Limb (tissue), 2 donors: Measurements from ENCODE around the gene GNA15.
A peak's percentile ranks its signal among the peaks of the same experiment; 100 is the strongest.
"Not testable (repeated sequence)": the region's sequence is repeated elsewhere in the genome, so short reads cannot be mapped to it uniquely, and the experiment has no call there.

Experiments used
- DNase-seq, 2 donors: peaks; one replicate each; pipeline ENCODE4 v3.0.0-alpha.2; 2016; ENCODE audit errors: extremely low spot score in 2 of 2

Gene GNA15

DNA sequence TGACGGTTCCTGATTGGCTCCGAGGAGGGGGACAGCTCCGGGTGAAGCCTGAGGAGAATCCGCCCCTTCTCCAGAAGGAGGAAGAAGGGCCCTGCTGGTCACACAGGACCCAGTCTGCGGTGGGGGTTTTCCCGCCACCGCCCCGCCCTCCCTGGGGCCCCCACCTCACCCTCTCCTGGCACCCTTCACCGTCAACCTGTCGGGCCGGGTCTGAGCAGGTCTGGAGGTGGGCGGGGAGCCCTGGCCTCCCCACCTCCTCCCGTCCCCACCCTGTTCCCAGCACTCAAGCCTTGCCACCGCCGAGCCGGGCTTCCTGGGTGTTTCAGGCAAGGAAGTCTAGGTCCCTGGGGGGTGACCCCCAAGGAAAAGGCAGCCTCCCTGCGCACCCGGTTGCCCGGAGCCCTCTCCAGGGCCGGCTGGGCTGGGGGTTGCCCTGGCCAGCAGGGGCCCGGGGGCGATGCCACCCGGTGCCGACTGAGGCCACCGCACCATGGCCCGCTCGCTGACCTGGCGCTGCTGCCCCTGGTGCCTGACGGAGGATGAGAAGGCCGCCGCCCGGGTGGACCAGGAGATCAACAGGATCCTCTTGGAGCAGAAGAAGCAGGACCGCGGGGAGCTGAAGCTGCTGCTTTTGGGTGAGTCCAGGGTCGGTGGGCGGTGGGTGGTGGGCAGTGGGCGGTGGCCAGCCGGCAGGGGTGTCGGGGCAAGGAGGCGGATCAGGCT, at the start of gene GNA15:
TSS of gene GNA15 (plus strand) at position 73 of the 723 bp plus-strand sequence. CDS start at position 491, 418 bp downstream.
- DNase-seq, result no peak

GRCh38 chr19:3087769-3088168, 48.1 kb upstream of the GNA15 start:
- no peak for DNase-seq

DNA sequence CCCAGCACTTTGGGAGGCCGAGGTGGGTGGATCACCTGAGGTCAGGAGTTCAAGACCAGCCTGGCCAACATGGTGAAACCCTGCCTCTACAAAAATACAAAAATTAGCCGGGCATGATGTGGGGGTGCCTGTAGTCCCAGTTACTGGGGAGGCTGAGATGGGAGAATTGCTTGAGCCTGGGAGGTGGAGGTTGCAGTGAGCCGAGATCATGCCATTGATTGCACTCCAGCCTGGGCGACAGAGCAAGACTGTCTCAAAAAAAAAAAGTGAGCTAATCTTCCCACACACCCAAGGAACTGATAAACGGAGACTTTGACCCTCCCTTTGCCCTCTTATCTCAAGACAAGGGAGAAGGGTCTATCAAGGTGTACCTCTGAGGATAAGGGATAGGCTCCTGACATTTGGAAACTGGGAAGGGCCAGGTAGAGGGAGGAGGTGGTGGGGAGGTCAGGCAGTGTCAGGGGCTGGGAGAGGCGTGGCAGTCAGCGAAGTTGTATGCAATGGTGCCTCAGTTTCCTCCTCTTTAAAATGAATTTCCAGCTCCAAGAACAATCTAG, 46.5 kb upstream of the GNA15 start:
- DNase-seq, result not testable (repeated sequence)

- DNase-seq, result peak in 1 of 2 donors; percentile 60
Measured at GRCh38 chr19:3094601-3095440, 41.0 kb upstream of the GNA15 start.

DNA sequence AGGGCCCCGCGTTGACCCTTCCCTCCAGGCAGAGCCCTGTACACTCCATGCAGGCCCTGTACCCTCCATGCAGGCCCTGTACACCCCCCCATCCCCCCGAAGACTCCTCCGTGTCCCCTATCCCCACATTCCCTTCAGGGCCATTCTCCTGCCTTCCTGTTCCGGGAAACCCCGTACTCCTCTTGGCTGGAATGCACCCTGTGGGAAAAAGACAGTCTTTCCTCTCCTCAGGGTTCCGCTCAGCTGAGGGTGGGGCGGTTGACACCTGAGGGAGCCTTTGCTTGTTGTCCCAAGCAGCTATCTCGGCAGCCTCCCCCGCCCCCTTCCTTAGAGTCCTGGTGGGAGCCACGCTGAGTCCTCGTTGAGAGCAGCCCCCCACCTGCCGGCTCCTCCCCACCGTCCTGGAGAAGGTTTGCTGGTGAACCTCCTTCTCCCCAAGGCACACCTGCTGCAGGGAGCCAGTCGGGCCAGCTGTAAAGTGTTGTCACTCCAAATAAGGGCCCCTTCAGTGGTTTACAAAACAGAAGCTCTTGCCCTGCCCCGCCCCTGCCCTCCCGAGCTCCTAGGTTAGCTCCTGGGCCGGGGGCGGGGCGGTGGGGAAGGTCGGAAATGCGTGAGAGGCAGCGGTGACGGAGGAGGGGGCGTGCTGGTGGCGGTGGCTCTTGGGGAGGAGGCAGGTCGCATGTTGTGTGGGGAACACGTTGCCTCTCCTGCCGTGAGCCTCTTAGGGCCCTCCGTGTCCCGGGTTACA, 40.2 kb upstream of the GNA15 start:
- DNase-seq, result peak in 1 of 2 donors; percentile 32

DNA sequence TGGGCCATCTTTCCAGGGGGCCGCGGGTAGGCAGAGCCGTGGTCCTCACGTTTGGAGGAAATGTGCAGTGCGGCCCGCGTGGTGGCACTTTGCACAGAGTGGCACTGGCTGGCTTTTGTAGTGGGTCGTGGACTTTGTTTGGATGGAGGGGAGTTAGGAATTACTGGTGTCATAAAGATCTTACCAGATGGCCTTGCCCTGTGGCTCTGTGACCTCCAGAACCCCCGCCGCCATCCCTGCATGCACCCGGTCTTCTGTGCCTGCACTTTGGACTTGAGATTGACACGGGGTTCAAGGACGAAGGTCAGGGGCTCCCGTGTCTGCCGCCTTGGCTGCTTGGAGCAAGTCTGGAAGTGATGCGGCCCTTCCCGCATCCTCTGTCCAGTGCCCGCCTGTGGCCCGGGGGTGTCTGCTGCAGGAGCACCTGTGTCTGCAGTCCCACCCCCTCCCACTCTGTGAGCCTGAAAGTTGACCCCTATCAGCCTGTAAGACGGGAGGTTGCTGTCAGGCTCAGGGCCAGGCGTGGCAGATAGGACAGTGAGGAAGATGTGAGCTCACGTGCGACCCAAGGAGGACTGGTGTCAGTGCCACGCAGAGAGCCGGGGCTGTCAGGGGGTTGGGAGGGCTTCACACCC, 39.4 kb upstream of the GNA15 start:
- DNase-seq, result no peak

GRCh38 chr19:3096902-3097326, 38.9 kb upstream of the GNA15 start:
- DNase-seq, result no peak

DNA sequence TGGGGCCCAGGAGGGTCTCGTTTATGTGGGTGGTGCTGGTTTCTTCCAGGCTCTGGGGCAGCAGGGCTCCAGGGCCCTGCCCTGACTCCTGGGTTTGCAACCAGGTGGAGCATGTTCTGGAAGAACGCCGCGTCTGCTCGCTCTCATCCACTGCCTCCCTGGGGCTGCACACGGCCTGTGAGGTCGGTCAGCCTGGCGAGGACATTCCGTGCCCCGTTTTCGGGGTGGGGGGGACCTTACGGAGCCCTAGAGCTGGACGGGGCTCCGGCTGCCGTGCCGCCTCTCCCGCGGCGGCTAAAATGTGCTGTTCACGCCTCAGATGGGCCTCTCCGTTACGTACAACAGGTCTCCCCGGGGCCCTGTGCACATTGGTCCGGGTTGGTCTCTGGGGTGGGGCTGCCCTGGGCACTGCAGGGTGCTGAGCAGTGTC, 38.4 kb upstream of the GNA15 start:
- peak in 1 of 2 donors; percentile 24 for DNase-seq

GRCh38 chr19:3098141-3098514, 37.7 kb upstream of the GNA15 start:
- DNase-seq, result no peak

GRCh38 chr19:3098515-3099346, 37.1 kb upstream of the GNA15 start:
- DNase-seq, result no peak

- DNase-seq, result no peak
Measured at GRCh38 chr19:3099347-3100145, 36.3 kb upstream of the GNA15 start.

- no peak for DNase-seq
Measured at GRCh38 chr19:3100331-3100730, 35.5 kb upstream of the GNA15 start.

DNA sequence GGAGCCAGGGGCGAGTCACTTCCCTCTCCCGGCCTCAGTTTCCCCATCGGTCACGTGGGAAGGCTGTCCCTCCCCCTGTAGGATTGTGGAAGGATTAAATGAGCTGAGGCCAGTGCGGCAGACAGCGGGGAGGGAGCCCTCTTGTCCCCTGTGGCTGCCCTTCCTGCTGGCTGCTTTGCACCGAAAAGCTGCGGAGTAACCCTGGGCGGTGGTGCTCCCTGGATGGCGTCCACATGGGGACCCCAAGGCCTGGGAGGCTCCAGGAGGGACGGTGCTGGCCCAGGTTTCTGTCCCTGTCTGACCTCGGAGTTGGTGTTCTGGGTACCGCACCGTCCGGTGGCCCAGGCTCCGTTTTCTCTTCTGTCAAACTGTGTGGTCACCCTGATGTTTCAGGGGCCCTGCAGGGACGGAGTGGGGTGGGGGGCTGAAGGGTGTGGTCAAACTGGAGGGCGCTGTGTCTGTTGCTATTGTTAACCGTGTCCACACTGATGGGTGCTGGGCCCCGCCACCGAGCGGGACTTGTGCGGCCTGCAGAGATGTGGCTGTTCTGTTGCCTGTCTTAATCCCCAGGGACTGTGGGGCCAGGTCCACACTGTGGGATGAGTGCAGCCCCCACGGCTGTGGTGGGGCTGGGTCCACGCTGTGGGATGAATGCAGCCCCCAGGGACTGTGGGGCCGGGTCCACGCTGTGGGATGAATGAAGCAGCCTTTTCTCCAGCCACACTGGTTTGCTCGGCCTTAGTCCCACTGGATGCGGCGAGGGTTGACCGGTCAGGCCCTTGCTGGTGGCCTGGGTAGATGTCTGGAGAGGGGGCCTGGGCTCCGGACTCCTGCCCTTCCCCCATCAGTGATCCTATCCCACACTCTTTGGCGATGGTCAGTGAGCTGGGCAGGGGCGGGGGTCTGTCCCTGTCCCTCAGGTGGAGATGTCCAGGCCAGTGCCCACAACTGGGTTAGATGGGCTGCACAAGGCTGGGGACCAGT, 34.8 kb upstream of the GNA15 start:
- no peak for DNase-seq

GRCh38 chr19:3102239-3103140, 33.3 kb upstream of the GNA15 start:
- no peak for DNase-seq

GRCh38 chr19:3104708-3104983, 31.2 kb upstream of the GNA15 start:
- no peak for DNase-seq

GRCh38 chr19:3105641-3106508, 30.0 kb upstream of the GNA15 start:
- DNase-seq, result no peak
